ENCODE results near the gene KCNIP1. TPM values are rescaled to one million over a fixed set of nuclear protein-coding genes. Genes with fewer than 3 reads are reported as not detected.

The KCNIP1 gene
- total and polyA plus RNA-seq, 9 of the 15 experiments (the other 6 are each of a cell fraction or from before 2014, with no cell fraction given), result not detected

- FAIRE-seq (no peak), ATAC-seq (no peak), DNase-seq (ENCODE audit: extremely low read depth in 1 of 4, low spot score in 3 of 4) (no peak)
- H3K27me3 ChIP-seq (ENCODE audit: control insufficient read depth in 2 of 2, insufficient read depth in 2 of 2, low read length in 2 of 2), result peaks cover 0 to 7% of the 10 kb centered on the region in 2 experiments; a peak in 1 of 5 replicates
- H3K4me3 ChIP-seq, result no peak overlapping the region
- H3K9ac ChIP-seq (ENCODE audit: insufficient read depth in 1 of 2, low read depth in 2 of 2, low read length in 2 of 2), result no peak overlapping the region
- no peak overlapping the region for H3K4me2 ChIP-seq (ENCODE audit: insufficient read depth, low read length)
- no peaks in the 10 kb centered on the region for H3K9me3 ChIP-seq (replicated peaks; ENCODE audit: control insufficient read depth, insufficient read depth, low read depth, low read length)
- intact Hi-C loops (cut with micrococcal nuclease), result no loop called here
- no peaks in the 10 kb centered on the region for H3K79me2 ChIP-seq (ENCODE audit: control insufficient read depth, insufficient read depth, low read length)
- 0% methylated on average over 6 of the region's 6 CpGs for WGBS (ENCODE audit: insufficient coverage, low coverage, missing lambda C conversion rate)
- ChIA-PET CTCF (ENCODE audit: low intra/inter-chr PET ratio) (no interaction called here), POLR2A (interaction anchor here (0.7 kb wide), 1 partner anchor 41 kb away, joined by 3 read pairs; no protein-coding TSS in a partner anchor)
- no peaks in the 10 kb centered on the region for H4K20me1 ChIP-seq (replicated peaks; ENCODE audit: control insufficient read depth, insufficient read depth, low read length)
- no TSS peak for BruUV-seq (replicated peaks)
- in situ Hi-C loops (cut with MboI), result no loop called here
- no peak overlapping the region for H2AFZ ChIP-seq (ENCODE audit: low read depth, low read length)
- no peaks in the 10 kb centered on the region for H3K4me1 ChIP-seq (replicated peaks in 1 of 2; ENCODE audit: control insufficient read depth in 2 of 2, insufficient read depth in 2 of 2, low read length in 2 of 2)
- H3K9me1 ChIP-seq (ENCODE audit: control insufficient read depth, insufficient read depth, low read length), result peaks cover 3% of the 10 kb centered on the region
- no peaks in the 10 kb centered on the region for H3K36me3 ChIP-seq (ENCODE audit: control insufficient read depth, insufficient read depth, low read length)
- TF ChIP-seq SMAD2 (IDR thresholded peaks at IDR 0.05; ENCODE audit: low read depth, low read length) (no peak), ZKSCAN1 (IDR thresholded peaks at IDR 0.05; ENCODE audit: low read depth, low read length) (no peak), ZMIZ1 (IDR thresholded peaks at IDR 0.05; ENCODE audit: low read depth in 2 of 2, low read length in 2 of 2) (no peak), GTF2B (IDR thresholded peaks at IDR 0.05; ENCODE audit: extremely low read depth, insufficient read length) (no peak)
- H3K27ac ChIP-seq (ENCODE audit: extremely low read depth, low read depth, low read length), result no peak overlapping the region
Measured at GRCh38 chr5:170612256-170612678, 108.4 kb downstream of the KCNIP1 start.
